GM12878 (cell line): ENCODE data around the gene PEF1. TPM values are rescaled to one million over a fixed set of nuclear protein-coding genes. Genes with fewer than 3 reads are reported as not detected.

ENCODE experiments used
- ASH2L ChIP-seq: fragments of 300-600, 200-600 bp; sonication (generic); IDR thresholded peaks from 2 replicates; pipeline ENCODE4 v1.6.1; 2017; ENCODE audit warnings: low read depth, mild to moderate bottlenecking, borderline replicate concordance
- BHLHE40 ChIP-seq, 2 experiments: fragments of 450-650 bp in 1 of 2; IDR thresholded peaks; 2 replicates each; pipeline ENCODE4 v1.6.1; 2011 to 2017; ENCODE audit warnings: low read depth in 2 of 2, borderline replicate concordance in 1 of 2, improper control_type of control experiment in 1 of 2, low read length in 1 of 2, mild to moderate bottlenecking in 1 of 2
- BRCA1 ChIP-seq: IDR thresholded peaks from 2 replicates; pipeline ENCODE4 v1.6.1; 2011; ENCODE audit warnings: low read depth, low read length, improper control_type of control experiment
- ETV6 ChIP-seq, 2 experiments: fragments of 450-650 bp in 1 of 2; IDR thresholded peaks in 1 of 2; conservative IDR thresholded peaks in 1 of 2; 2 replicates each; pipeline ENCODE4 v1.6.1; 2014; ENCODE audit warnings: antibody characterized with exemption in 1 of 2, borderline replicate concordance in 1 of 2, low read depth in 1 of 2, mild to moderate bottlenecking in 1 of 2, moderate library complexity in 1 of 2
- HDAC6 ChIP-seq: fragments of 200-600 bp; sonication (generic); IDR thresholded peaks from one replicate; pipeline ENCODE4 v1.8.0; 2017; ENCODE audit warnings: antibody characterized with exemption; ENCODE audit not compliant: unreplicated experiment
- KDM1A ChIP-seq: fragments of 200-600 bp; sonication (generic); IDR thresholded peaks from 2 replicates; pipeline ENCODE4 v1.6.1; 2016; ENCODE audit warnings: borderline replicate concordance
- MAX ChIP-seq: IDR thresholded peaks from 2 replicates; pipeline ENCODE4 v1.6.1; 2012; ENCODE audit warnings: low read depth, low read length, improper control_type of control experiment
- MEF2A ChIP-seq: IDR thresholded peaks from 2 replicates; pipeline ENCODE4 v1.6.1; 2011; ENCODE audit warnings: low read depth, mild to moderate bottlenecking, low read length, moderate library complexity; ENCODE audit not compliant: insufficient read depth
- MYC ChIP-seq: IDR thresholded peaks from 2 replicates; pipeline ENCODE4 v1.6.1; 2011; ENCODE audit warnings: mild to moderate bottlenecking, low read length, moderate library complexity, inconsistent platforms; ENCODE audit not compliant: insufficient read depth, insufficient replicate concordance, insufficient read length, severe bottlenecking
- NFYA ChIP-seq: IDR thresholded peaks from 2 replicates; pipeline ENCODE4 v1.6.1; 2011; ENCODE audit warnings: low read depth, mild to moderate bottlenecking, low read length, improper control_type of control experiment, borderline replicate concordance
- NR2C1 ChIP-seq: fragments of 450-650 bp; IDR thresholded peaks from 2 replicates; pipeline ENCODE4 v1.6.1; 2017; ENCODE audit warnings: antibody characterized with exemption, mild to moderate bottlenecking, moderate library complexity
- PAX5 ChIP-seq: IDR thresholded peaks from 2 replicates; pipeline ENCODE4 v1.6.1; 2011; ENCODE audit warnings: low read depth, low read length, borderline replicate concordance
- RAD51 ChIP-seq: fragments of 450-650 bp; IDR thresholded peaks from 2 replicates; pipeline ENCODE4 v1.6.1; 2016; ENCODE audit warnings: moderate library complexity, mild to moderate bottlenecking, inconsistent platforms
- RFX5 ChIP-seq: IDR thresholded peaks from 2 replicates; pipeline ENCODE4 v1.6.1; 2011; ENCODE audit warnings: low read depth, low read length, improper control_type of control experiment
- RUNX3 ChIP-seq: IDR thresholded peaks from 2 replicates; pipeline ENCODE4 v1.6.1; 2012; ENCODE audit warnings: low read length, inconsistent platforms
- SIN3A ChIP-seq: IDR thresholded peaks from 2 replicates; pipeline ENCODE4 v1.6.1; 2012; ENCODE audit warnings: low read depth, low read length, improper control_type of control experiment
- SMAD5 ChIP-seq: IDR thresholded peaks from 2 replicates; pipeline ENCODE4 v1.6.1; 2016; ENCODE audit warnings: antibody characterized with exemption, low read depth
- SREBF2 ChIP-seq: IDR thresholded peaks from 2 replicates; pipeline ENCODE4 v1.6.1; 2012; ENCODE audit warnings: mild to moderate bottlenecking, low read length
- TCF12 ChIP-seq: IDR thresholded peaks from 2 replicates; pipeline ENCODE4 v1.6.1; 2011; ENCODE audit warnings: low read depth, mild to moderate bottlenecking, low read length
- TCF3 ChIP-seq: IDR thresholded peaks from 2 replicates; pipeline ENCODE4 v1.6.1; 2012; ENCODE audit warnings: low read depth, mild to moderate bottlenecking, low read length, borderline replicate concordance; ENCODE audit not compliant: insufficient read depth
- ZNF217 ChIP-seq: fragments of 450-650 bp; IDR thresholded peaks from 2 replicates; pipeline ENCODE4 v1.6.1; 2017; ENCODE audit warnings: antibody characterized with exemption, mild to moderate bottlenecking
- ZNF24 ChIP-seq: fragments of 450-650 bp; IDR thresholded peaks from 2 replicates; pipeline ENCODE4 v1.6.1; 2017; ENCODE audit warnings: antibody characterized with exemption, mild to moderate bottlenecking
- ZNF274 ChIP-seq: IDR thresholded peaks from one replicate; pipeline ENCODE4 v1.8.0; 2011; ENCODE audit not compliant: insufficient read length, insufficient read depth
- polyA plus RNA-seq, 11 experiments: library from polyadenylated mRNA; depleted of rRNA in 4 of 11; unstranded in 6 of 11; stranded (reverse) in 5 of 11; fragments of >200 nt; fragmentation: Nextera tagmentation in 4 of 11; fragmentation: Illumina TruSeq in 1 of 11; extraction: Ambion mirVana in 4 of 11; extraction: Trizol in 1 of 11; gene quantifications; 1 replicate in 1 of 11; 2 replicates in 10 of 11; pipeline versions ENCODE4 v1.2.1 to v1.2.3, GENCODE V29; 2011 to 2016; ENCODE audit warnings: inconsistent platforms in 2 of 11, missing spikeins in 2 of 11, low read depth in 1 of 11
- total RNA-seq, 4 experiments: library from RNA; depleted of rRNA in 3 of 4; stranded (reverse); fragments of >200 nt in 3 of 4; fragmentation: Illumina TruSeq in 1 of 4; extraction: Trizol in 1 of 4; gene quantifications; 2 replicates each; pipeline versions ENCODE4 v1.2.1 to v1.2.3, GENCODE V29; 2013 to 2021
- TF ChIP-seq, protein P1 (sequence below): IDR thresholded peaks from 2 replicates; pipeline ENCODE4 v1.6.1; 2012; ENCODE audit warnings: mild to moderate bottlenecking, low read depth, low read length
- TF ChIP-seq, protein P2 (sequence below): fragments of 450-650 bp; IDR thresholded peaks from 2 replicates; pipeline ENCODE4 v1.6.1; 2017; ENCODE audit warnings: borderline replicate concordance
- TF ChIP-seq, protein P3 (sequence below): fragments of 450-650 bp; IDR thresholded peaks from 2 replicates; pipeline ENCODE4 v1.6.1; 2016; ENCODE audit warnings: mild to moderate bottlenecking

The PEF1 gene
- total and polyA plus RNA-seq, 10 of the 15 experiments (the other 5 are each of a cell fraction or from before 2014, with no cell fraction given) = 27.1 to 107 (median 79.0) TPM

DNA sequence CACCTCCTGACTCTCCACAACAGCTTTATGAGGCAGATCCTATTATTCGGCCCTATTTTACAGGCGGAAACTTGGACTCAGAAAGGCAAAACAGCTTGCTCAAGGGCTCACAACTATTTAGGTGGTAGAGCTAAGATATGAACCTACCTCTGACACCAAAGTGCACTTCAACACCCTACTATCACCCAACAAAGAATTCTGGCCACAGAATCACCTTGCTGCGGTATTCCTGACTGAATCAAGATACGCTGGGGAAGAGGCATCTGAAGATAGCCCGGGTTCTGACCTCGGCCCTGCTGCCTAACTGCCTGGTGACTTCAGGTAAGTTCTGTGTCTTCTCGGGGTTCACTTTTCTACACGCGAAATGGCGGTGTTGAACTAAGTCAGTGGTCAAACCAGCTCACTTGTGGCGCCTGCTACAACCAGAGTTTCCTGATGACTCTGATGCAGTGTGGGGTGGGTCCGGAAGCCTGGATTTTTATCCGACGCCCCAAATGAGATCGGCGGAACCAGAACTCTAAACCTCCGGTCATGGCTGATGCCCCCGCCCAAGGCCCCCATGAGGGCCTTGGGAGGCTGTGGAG lies 608 bp downstream of the PEF1 start (continued):
- TF ChIP-seq, protein P1, sequence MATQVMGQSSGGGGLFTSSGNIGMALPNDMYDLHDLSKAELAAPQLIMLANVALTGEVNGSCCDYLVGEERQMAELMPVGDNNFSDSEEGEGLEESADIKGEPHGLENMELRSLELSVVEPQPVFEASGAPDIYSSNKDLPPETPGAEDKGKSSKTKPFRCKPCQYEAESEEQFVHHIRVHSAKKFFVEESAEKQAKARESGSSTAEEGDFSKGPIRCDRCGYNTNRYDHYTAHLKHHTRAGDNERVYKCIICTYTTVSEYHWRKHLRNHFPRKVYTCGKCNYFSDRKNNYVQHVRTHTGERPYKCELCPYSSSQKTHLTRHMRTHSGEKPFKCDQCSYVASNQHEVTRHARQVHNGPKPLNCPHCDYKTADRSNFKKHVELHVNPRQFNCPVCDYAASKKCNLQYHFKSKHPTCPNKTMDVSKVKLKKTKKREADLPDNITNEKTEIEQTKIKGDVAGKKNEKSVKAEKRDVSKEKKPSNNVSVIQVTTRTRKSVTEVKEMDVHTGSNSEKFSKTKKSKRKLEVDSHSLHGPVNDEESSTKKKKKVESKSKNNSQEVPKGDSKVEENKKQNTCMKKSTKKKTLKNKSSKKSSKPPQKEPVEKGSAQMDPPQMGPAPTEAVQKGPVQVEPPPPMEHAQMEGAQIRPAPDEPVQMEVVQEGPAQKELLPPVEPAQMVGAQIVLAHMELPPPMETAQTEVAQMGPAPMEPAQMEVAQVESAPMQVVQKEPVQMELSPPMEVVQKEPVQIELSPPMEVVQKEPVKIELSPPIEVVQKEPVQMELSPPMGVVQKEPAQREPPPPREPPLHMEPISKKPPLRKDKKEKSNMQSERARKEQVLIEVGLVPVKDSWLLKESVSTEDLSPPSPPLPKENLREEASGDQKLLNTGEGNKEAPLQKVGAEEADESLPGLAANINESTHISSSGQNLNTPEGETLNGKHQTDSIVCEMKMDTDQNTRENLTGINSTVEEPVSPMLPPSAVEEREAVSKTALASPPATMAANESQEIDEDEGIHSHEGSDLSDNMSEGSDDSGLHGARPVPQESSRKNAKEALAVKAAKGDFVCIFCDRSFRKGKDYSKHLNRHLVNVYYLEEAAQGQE = peak; percentile 9; the same call in 1 of the 2 replicates
- TF ChIP-seq ASH2L = no peak
- no peak for TF ChIP-seq SIN3A
- 0 out of 4 replicates have a peak, but pooled peaks of 1 of the 2 experiments have one; percentile 9 for TF ChIP-seq ETV6 (conservative IDR thresholded peaks at IDR 0.05 in 1 of 2, IDR thresholded peaks at IDR 0.05 in 1 of 2; ENCODE audit: borderline replicate concordance in 1 of 2, low read depth in 1 of 2)
- TF ChIP-seq, protein P2, sequence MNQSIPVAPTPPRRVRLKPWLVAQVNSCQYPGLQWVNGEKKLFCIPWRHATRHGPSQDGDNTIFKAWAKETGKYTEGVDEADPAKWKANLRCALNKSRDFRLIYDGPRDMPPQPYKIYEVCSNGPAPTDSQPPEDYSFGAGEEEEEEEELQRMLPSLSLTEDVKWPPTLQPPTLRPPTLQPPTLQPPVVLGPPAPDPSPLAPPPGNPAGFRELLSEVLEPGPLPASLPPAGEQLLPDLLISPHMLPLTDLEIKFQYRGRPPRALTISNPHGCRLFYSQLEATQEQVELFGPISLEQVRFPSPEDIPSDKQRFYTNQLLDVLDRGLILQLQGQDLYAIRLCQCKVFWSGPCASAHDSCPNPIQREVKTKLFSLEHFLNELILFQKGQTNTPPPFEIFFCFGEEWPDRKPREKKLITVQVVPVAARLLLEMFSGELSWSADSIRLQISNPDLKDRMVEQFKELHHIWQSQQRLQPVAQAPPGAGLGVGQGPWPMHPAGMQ = no peak
- TF ChIP-seq RFX5 = no peak
- no peak for TF ChIP-seq RAD51
- no peak for TF ChIP-seq NFYA
- TF ChIP-seq TCF12 = no peak
- TF ChIP-seq HDAC6 = no peak
- no peak for TF ChIP-seq ZNF274
- no peak for TF ChIP-seq ZNF217
- no peak for TF ChIP-seq SREBF2
- TF ChIP-seq PAX5 = 0 out of 2 replicates have a peak, but pooled peaks have one; percentile 8
- no peak for TF ChIP-seq RUNX3
- TF ChIP-seq, protein P3, sequence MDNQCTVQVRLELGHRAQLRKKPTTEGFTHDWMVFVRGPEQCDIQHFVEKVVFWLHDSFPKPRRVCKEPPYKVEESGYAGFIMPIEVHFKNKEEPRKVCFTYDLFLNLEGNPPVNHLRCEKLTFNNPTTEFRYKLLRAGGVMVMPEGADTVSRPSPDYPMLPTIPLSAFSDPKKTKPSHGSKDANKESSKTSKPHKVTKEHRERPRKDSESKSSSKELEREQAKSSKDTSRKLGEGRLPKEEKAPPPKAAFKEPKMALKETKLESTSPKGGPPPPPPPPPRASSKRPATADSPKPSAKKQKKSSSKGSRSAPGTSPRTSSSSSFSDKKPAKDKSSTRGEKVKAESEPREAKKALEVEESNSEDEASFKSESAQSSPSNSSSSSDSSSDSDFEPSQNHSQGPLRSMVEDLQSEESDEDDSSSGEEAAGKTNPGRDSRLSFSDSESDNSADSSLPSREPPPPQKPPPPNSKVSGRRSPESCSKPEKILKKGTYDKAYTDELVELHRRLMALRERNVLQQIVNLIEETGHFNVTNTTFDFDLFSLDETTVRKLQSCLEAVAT = no peak
- TF ChIP-seq KDM1A = no peak
- no peak for TF ChIP-seq MYC
- no peak for TF ChIP-seq BHLHE40 (IDR thresholded peaks at IDR 0.05; ENCODE audit: borderline replicate concordance in 1 of 2, low read depth in 2 of 2, low read length in 1 of 2)
- no peak for TF ChIP-seq MEF2A
- no peak for TF ChIP-seq NR2C1
- TF ChIP-seq ZNF24 = no peak
- TF ChIP-seq SMAD5 = 0 out of 2 replicates have a peak, but pooled peaks have one; percentile 8
- TF ChIP-seq TCF3 = no peak
- TF ChIP-seq BRCA1 = no peak
- TF ChIP-seq MAX = no peak
